Smooth muscle cell (in vitro differentiated cells): ENCODE results near the gene LILRA1. TPM values are rescaled to one million over a fixed set of nuclear protein-coding genes. Genes with fewer than 3 reads are reported as not detected.

ENCODE experiments used
- DNase-seq: peaks from one replicate; lab custom pipeline; 2025; ENCODE audit not compliant: unreplicated experiment; lab: John Stamatoyannopoulos, UW
- H2AFZ ChIP-seq: fragments of 200-600 bp; sonication (generic); 2 replicates; pipeline ENCODE4 v1.6.0; 2016; ENCODE audit warnings: antibody characterized with exemption, low read depth, mild to moderate bottlenecking
- H3F3A ChIP-seq: fragments of 200-600 bp; sonication (generic); 2 replicates; pipeline ENCODE4 v1.6.0; 2017; ENCODE audit warnings: antibody characterized with exemption, low read depth
- H3K27ac ChIP-seq: fragments of 200-600 bp; sonication (generic); 2 replicates; pipeline ENCODE4 v1.5.1; 2016; ENCODE audit warnings: low read depth, mild to moderate bottlenecking
- H3K27me3 ChIP-seq: fragments of 200-600 bp; sonication (generic); 2 replicates; pipeline ENCODE4 v1.6.1; 2016; ENCODE audit warnings: low read depth, mild to moderate bottlenecking
- H3K36me3 ChIP-seq: fragments of 200-600 bp; sonication (generic); 2 replicates; pipeline ENCODE4 v1.5.1; 2016; ENCODE audit warnings: low read depth
- H3K4me1 ChIP-seq: fragments of 200-600 bp; sonication (generic); 2 replicates; pipeline ENCODE4 v1.5.1; 2016; ENCODE audit warnings: low read depth
- H3K4me2 ChIP-seq: fragments of 200-600 bp; sonication (generic); 2 replicates; pipeline ENCODE4 v1.6.0; 2016; ENCODE audit warnings: mild to moderate bottlenecking
- H3K4me3 ChIP-seq: fragments of 200-600 bp; sonication (generic); 2 replicates; pipeline ENCODE4 v1.5.1; 2016; ENCODE audit warnings: mild to moderate bottlenecking
- H3K79me2 ChIP-seq: fragments of 200-600 bp; sonication (generic); 2 replicates; pipeline ENCODE4 v1.6.0; 2016; ENCODE audit warnings: low read depth, mild to moderate bottlenecking
- H3K9ac ChIP-seq: fragments of 200-600 bp; sonication (generic); 2 replicates; pipeline ENCODE4 v1.6.0; 2016; ENCODE audit warnings: low read depth
- H3K9me3 ChIP-seq: fragments of 200-600 bp; sonication (generic); replicated peaks from 2 replicates; pipeline ENCODE4 v1.5.1; 2016; ENCODE audit warnings: low read depth
- H4K20me1 ChIP-seq: fragments of 200-600 bp; sonication (generic); 2 replicates; pipeline ENCODE4 v1.6.0; 2016; ENCODE audit warnings: low read depth
- CTCF ChIP-seq: fragments of 200-600 bp; sonication (generic); IDR thresholded peaks from 2 replicates; pipeline ENCODE4 v1.5.1; 2017; ENCODE audit warnings: borderline replicate concordance, mild to moderate bottlenecking, antibody characterized with exemption; ENCODE audit not compliant: insufficient read depth, poor library complexity, severe bottlenecking
- WGBS: methylation state at CpG from one replicate; pipeline ENCODE4 v1.1.7; 2016; ENCODE audit warnings: low lambda C conversion rate; 5-methylcytosine and 5-hydroxymethylcytosine counted together
- polyA plus RNA-seq: library from polyadenylated mRNA; unstranded; fragments of >200 nt; fragmentation: Nextera tagmentation; extraction: Ambion mirVana; gene quantifications from 2 replicates; pipeline ENCODE4 v1.2.1, GENCODE V29; 2016
- total RNA-seq: library from RNA; depleted of rRNA; stranded (reverse); fragments of >200 nt; gene quantifications from 2 replicates; pipeline ENCODE4 v1.2.3, GENCODE V29; 2014

The LILRA1 gene
- total and polyA plus RNA-seq, 2 experiments from 2014 or later = not detected

DNA sequence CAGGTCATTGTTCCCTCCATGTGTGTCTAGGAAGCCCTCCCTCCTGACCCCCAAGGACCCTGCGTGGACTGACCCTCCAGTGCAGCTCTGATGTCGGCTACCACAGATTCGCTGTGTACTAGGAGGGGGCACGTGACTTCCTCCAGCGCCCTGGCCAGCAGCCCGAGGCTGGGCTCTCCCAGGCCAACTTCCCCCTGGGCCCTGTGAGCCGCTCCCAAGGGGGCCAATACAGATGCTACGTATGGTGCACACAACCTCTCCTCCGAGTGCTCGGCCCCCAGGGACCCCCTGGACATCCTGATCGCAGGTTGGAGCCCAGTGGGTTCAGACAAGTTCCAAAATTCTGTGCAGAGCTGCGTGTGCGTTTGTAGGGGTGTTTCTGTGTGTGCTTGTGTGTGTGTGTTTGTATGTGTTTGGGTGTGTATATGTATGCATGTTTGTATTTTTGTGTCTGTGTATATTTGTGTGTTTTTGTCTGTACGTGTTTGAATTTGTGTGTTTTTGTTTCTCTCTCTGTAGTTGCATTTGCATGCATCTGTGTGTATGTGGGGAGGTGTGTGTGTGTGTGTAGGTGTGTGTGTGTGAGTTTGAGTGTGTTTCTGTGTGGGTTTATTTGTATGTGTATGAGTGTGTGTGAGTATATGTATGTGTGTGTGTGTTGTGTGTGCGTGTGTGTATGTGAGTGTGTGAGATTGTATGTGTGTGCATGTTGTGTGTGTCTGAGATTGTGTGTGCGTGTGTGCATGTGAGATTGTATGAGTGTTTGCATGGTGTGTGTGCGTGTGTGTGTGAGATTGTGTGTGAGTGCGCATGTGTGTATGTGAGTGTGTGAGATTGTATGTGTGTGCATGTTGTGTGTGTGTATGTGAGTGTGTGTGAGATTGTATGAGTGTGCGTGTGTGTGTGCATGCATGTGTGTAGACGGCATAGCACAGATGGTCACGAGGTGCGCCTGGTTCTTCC lies 41.2 kb upstream of the LILRA1 start:
- H3K4me3 ChIP-seq = no peak overlapping the region
- no peaks in the 10 kb centered on the region for H3K36me3 ChIP-seq
- no peaks in the 10 kb centered on the region for H3K4me1 ChIP-seq
- no peaks in the 10 kb centered on the region for H3K27me3 ChIP-seq
- no peaks in the 10 kb centered on the region for H3F3A ChIP-seq
- no peaks in the 10 kb centered on the region for H4K20me1 ChIP-seq
- no peaks in the 10 kb centered on the region for H3K79me2 ChIP-seq
- WGBS = 80% methylated on average over 22 of the region's 22 CpGs
- H3K4me2 ChIP-seq = no peak overlapping the region
- no peak for TF ChIP-seq CTCF
- H3K9ac ChIP-seq = no peak overlapping the region
- H2AFZ ChIP-seq = no peak overlapping the region
- no peak for DNase-seq
- no peak overlapping the region for H3K27ac ChIP-seq
- H3K9me3 ChIP-seq = peaks cover 9% of the 10 kb centered on the region

DNA sequence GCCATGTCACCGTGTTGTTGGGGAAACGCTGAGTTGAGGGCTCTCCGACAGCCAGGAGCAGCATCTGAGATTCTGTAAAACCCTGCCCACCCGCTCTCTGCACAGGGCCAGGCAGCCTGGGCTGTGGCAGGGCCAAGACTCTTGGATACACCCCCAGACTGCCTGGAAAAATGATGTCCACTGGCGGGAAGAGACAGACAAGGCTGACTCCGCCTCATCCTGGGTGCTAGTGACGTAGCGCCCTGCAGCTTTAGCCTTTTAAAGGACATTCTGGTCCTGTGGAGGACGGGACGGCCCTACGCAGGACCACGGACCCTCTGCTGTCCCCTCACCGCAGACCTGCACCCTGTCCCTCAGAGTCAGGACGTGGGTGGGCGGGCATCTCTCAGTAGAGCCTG lies 40.5 kb upstream of the LILRA1 start:
- no peaks in the 10 kb centered on the region for H3K79me2 ChIP-seq
- H3K4me1 ChIP-seq = no peaks in the 10 kb centered on the region
- H3K9ac ChIP-seq = no peak overlapping the region
- 88% methylated on average over 15 of the region's 15 CpGs for WGBS
- no peak overlapping the region for H3K27ac ChIP-seq
- H2AFZ ChIP-seq = no peak overlapping the region
- DNase-seq = no peak
- H4K20me1 ChIP-seq = no peaks in the 10 kb centered on the region
- no peaks in the 10 kb centered on the region for H3K36me3 ChIP-seq
- H3F3A ChIP-seq = no peaks in the 10 kb centered on the region
- H3K9me3 ChIP-seq = peaks cover 11% of the 10 kb centered on the region
- TF ChIP-seq CTCF = no peak
- H3K27me3 ChIP-seq = no peaks in the 10 kb centered on the region
- no peak overlapping the region for H3K4me3 ChIP-seq
- no peak overlapping the region for H3K4me2 ChIP-seq

DNA sequence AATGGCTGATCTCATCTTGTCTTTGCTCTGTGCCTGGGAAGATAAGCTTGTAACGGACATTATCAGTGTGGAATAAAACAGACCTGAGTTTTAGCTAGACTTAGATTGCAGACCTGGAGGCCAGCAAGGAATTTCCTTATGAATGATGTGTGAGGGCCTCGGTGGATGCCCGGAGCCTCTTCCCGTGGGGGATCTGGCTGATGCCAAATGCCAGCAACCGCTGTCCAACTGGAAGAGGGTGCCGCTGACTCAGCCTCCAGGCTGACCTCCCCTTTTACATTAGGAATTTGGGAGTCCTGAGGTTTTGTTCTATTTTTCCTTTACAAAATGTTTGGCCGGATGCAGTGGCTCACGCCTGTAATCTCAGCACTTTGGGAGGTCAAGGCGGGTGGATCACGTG lies 39.4 kb upstream of the LILRA1 start:
- Histone ChIP-seq H3K27me3 (no peaks in the 10 kb centered on the region), H3K4me3 (no peak overlapping the region), H2AFZ (no peak overlapping the region), H3K4me1 (no peaks in the 10 kb centered on the region), H3K9me3 (peaks cover 17% of the 10 kb centered on the region), H3K79me2 (no peaks in the 10 kb centered on the region), H3F3A (no peaks in the 10 kb centered on the region), H4K20me1 (no peaks in the 10 kb centered on the region), H3K36me3 (no peaks in the 10 kb centered on the region), H3K4me2 (no peak overlapping the region), H3K27ac (no peak overlapping the region), H3K9ac (no peak overlapping the region)
- WGBS = 87% methylated on average over 10 of the region's 10 CpGs
- no peak for DNase-seq
- TF ChIP-seq CTCF = no peak
